K562 (cell line): ENCODE measurements around the gene UBE2L3. TPM values are rescaled to one million over a fixed set of nuclear protein-coding genes. Genes with fewer than 3 reads are reported as not detected.
A peak's percentile ranks its signal among the peaks of the same experiment; 100 is the strongest.

Experiments
- ATAC-seq: fragments of 200-7000 bp; cut with Tn5 transposase; 3 replicates; pipeline ENCODE4 v1.9.1; 2020; ENCODE audit warnings: moderate library complexity
- BruUV-seq: library from RNA; stranded (reverse); fragments of 400-500 nt; replicated peaks from 2 replicates; lab custom pipeline; 2021; lab: Mats Ljungman, UMichigan
- CTCF ChIA-PET: fragments of 300-600 bp; formaldehyde crosslinking; extraction: SDS; loops from one replicate; lab custom pipeline; 2021; ENCODE audit warnings: low intra/inter-chr PET ratio; lab: Yijun Ruan, JAX
- POLR2A ChIA-PET: fragments of 300-600, 350-650 bp; sonication (Branson Sonifier 250); formaldehyde crosslinking; extraction: SDS; loops from one replicate; lab custom pipeline; 2021; ENCODE audit warnings: antibody characterized with exemption, inconsistent platforms; lab: Yijun Ruan, JAX
- DNase-seq, 4 experiments: peaks; one replicate each; pipeline versions ENCODE4 v3.0.0 to v3.0.0-alpha.2; 2011 to 2018; ENCODE audit warnings: low spot score in 3 of 4, mixed read lengths in 3 of 4; ENCODE audit errors: extremely low read depth in 1 of 4
- FAIRE-seq: peaks from 2 replicates; lab custom pipeline; 2011; peaks lifted over from hg19 to GRCh38; lab: Jason Lieb, UNC
- H2AFZ ChIP-seq: 2 replicates; pipeline ENCODE4 v1.6.0; 2011; ENCODE audit warnings: low read depth, low read length, control low read depth, inconsistent platforms
- H3K27ac ChIP-seq: fragments of 200-600 bp; 3 replicates; pipeline ENCODE4 v1.8.0; 2011; ENCODE audit warnings: low read depth, mild to moderate bottlenecking, control low read depth, inconsistent platforms, low read length, moderate library complexity, mixed read lengths; ENCODE audit errors: extremely low read depth
- H3K27me3 ChIP-seq, 2 experiments: fragments of 300-600 bp in 1 of 2; 2 replicates in 1 of 2; 3 replicates in 1 of 2; pipeline versions ENCODE4 v1.6.0 to v1.8.0; 2011; ENCODE audit warnings: inconsistent platforms in 2 of 2, low read length in 2 of 2, mild to moderate bottlenecking in 1 of 2, mixed read lengths in 1 of 2, moderate library complexity in 1 of 2; ENCODE audit not compliant: control insufficient read depth in 2 of 2, insufficient read depth in 2 of 2
- H3K36me3 ChIP-seq: fragments of 300-600 bp; 3 replicates; pipeline ENCODE4 v1.8.0; 2011; ENCODE audit warnings: mild to moderate bottlenecking, low read length, inconsistent platforms; ENCODE audit not compliant: control insufficient read depth, insufficient read depth
- H3K4me1 ChIP-seq, 2 experiments: fragments of 200-600 bp in 1 of 2; replicated peaks in 1 of 2; 2 replicates in 1 of 2; 3 replicates in 1 of 2; pipeline versions ENCODE4 v1.5.1 to v1.8.0; 2011; ENCODE audit warnings: inconsistent platforms in 2 of 2, low read length in 2 of 2, mild to moderate bottlenecking in 1 of 2, mixed read lengths in 1 of 2, moderate library complexity in 1 of 2; ENCODE audit not compliant: control insufficient read depth in 2 of 2, insufficient read depth in 2 of 2
- H3K4me2 ChIP-seq: 2 replicates; pipeline ENCODE4 v1.6.1; 2011; ENCODE audit warnings: low read length, control low read depth, inconsistent platforms, mixed read lengths; ENCODE audit not compliant: insufficient read depth
- H3K4me3 ChIP-seq: fragments of 200-600 bp; sonication (generic), shearing (Covaris generic); 2 replicates; pipeline ENCODE4 v1.5.1; 2016; ENCODE audit warnings: control low read depth, inconsistent platforms
- H3K79me2 ChIP-seq: fragments of 200-600 bp; 3 replicates; pipeline ENCODE4 v1.8.0; 2011; ENCODE audit warnings: low read length, inconsistent platforms; ENCODE audit not compliant: control insufficient read depth, insufficient read depth
- H3K9ac ChIP-seq, 2 experiments: 2 replicates each; pipeline versions ENCODE4 v1.6.0 to v1.6.1; 2011; ENCODE audit warnings: low read depth in 2 of 2, low read length in 2 of 2, control low read depth in 1 of 2, inconsistent platforms in 1 of 2, mild to moderate bottlenecking in 1 of 2, mixed read lengths in 1 of 2; ENCODE audit not compliant: insufficient read depth in 1 of 2
- H3K9me1 ChIP-seq: one replicate; pipeline ENCODE4 v1.6.0; 2011; ENCODE audit warnings: inconsistent platforms, mild to moderate bottlenecking, low read length, moderate library complexity; ENCODE audit not compliant: control insufficient read depth, insufficient read depth
- H3K9me3 ChIP-seq: replicated peaks from 2 replicates; pipeline ENCODE4 v1.5.1; 2011; ENCODE audit warnings: low read depth, low read length, inconsistent platforms; ENCODE audit not compliant: control insufficient read depth, insufficient read depth
- H4K20me1 ChIP-seq: replicated peaks from 2 replicates; pipeline ENCODE4 v1.6.1; 2011; ENCODE audit warnings: low read length, inconsistent platforms, mixed read lengths; ENCODE audit not compliant: control insufficient read depth, insufficient read depth
- BHLHE40 ChIP-seq: IDR thresholded peaks from 2 replicates; pipeline ENCODE4 v1.6.1; 2011; ENCODE audit warnings: low read length, improper control_type of control experiment
- CHD2 ChIP-seq: IDR thresholded peaks from 2 replicates; pipeline ENCODE4 v1.6.1; 2011; ENCODE audit warnings: low read depth, low read length
- CTCF ChIP-seq, 3 experiments: IDR thresholded peaks in 2 of 3; conservative IDR thresholded peaks in 1 of 3; 2 replicates each; pipeline ENCODE4 v1.5.1; 2011 to 2012; ENCODE audit warnings: low read length in 3 of 3, mild to moderate bottlenecking in 3 of 3, control low read depth in 2 of 3, improper control_type of control experiment in 1 of 3, inconsistent platforms in 1 of 3, low read depth in 1 of 3, mixed read lengths in 1 of 3, moderate library complexity in 1 of 3; ENCODE audit not compliant: insufficient read depth in 2 of 3
- EP300 ChIP-seq: IDR thresholded peaks from 2 replicates; pipeline ENCODE4 v1.6.1; 2012; ENCODE audit warnings: low read length, improper control_type of control experiment
- GTF2F1 ChIP-seq: IDR thresholded peaks from 2 replicates; pipeline ENCODE4 v1.6.1; 2011; ENCODE audit warnings: low read depth, low read length, improper control_type of control experiment
- JUND ChIP-seq, 2 experiments: IDR thresholded peaks; 2 replicates in 1 of 2; 3 replicates in 1 of 2; pipeline ENCODE4 v1.6.1; 2011; ENCODE audit warnings: borderline replicate concordance in 2 of 2, low read depth in 2 of 2, low read length in 2 of 2, improper control_type of control experiment in 1 of 2, missing biosample characterization in 1 of 2, missing genetic modification characterization in 1 of 2, missing genetic modification reagents in 1 of 2
- MLX ChIP-seq, 2 experiments: fragments of 450-650 bp in 1 of 2; sonication (generic) in 1 of 2; formaldehyde crosslinking; conservative IDR thresholded peaks; 2 replicates each; pipeline versions ENCODE4 v1.4.0 to v1.8.1; 2020 to 2022; ENCODE audit warnings: mild to moderate bottlenecking in 1 of 2, missing genetic modification reagents in 1 of 2
- MXI1 ChIP-seq: IDR thresholded peaks from 2 replicates; pipeline ENCODE4 v1.6.1; 2011; ENCODE audit warnings: low read depth, mild to moderate bottlenecking, improper control_type of control experiment, low read length
- POLR2AphosphoS2 ChIP-seq: IDR thresholded peaks from 2 replicates; pipeline ENCODE4 v1.6.1; 2012; ENCODE audit warnings: low read length, improper control_type of control experiment
- RCOR1 ChIP-seq, 2 experiments: IDR thresholded peaks; 2 replicates each; pipeline ENCODE4 v1.6.1; 2012; ENCODE audit warnings: low read depth in 2 of 2, low read length in 2 of 2, borderline replicate concordance in 1 of 2, improper control_type of control experiment in 1 of 2
- SREBF1 ChIP-seq: fragments of 150-350 bp; IDR thresholded peaks from 2 replicates; pipeline ENCODE4 v1.6.1; 2014; ENCODE audit warnings: antibody characterized with exemption, low read depth, low read length, borderline replicate concordance
- STAT6 ChIP-seq: sonication (generic); formaldehyde crosslinking; IDR thresholded peaks from 2 replicates; pipeline ENCODE4 v1.8.1; 2023; ENCODE audit warnings: mild to moderate bottlenecking, missing genetic modification reagents
- TBL1XR1 ChIP-seq, 2 experiments: IDR thresholded peaks; 2 replicates each; pipeline ENCODE4 v1.6.1; 2012; ENCODE audit warnings: improper control_type of control experiment in 2 of 2, low read length in 2 of 2, mild to moderate bottlenecking in 1 of 2
- WGBS: fragments of 100-300 bp; shearing (Covaris generic); methylation state at CpG from one replicate; pipeline ENCODE4 v1.1.6; 2016; ENCODE audit warnings: low coverage, mixed read lengths; ENCODE audit not compliant: insufficient coverage; ENCODE audit errors: missing lambda C conversion rate; 5-methylcytosine and 5-hydroxymethylcytosine counted together
- in situ Hi-C: fragments of 300-500 bp; cut with MboI; formaldehyde crosslinking; loops from 4 replicates; pipeline ENCODE4 v1.15.0; 2018; ENCODE audit warnings: inconsistent platforms, mixed read lengths
- intact Hi-C: fragments of 100-400 bp; cut with micrococcal nuclease; formaldehyde crosslinking; loops from 2 replicates; pipeline ENCODE4 v1.14.2; 2022
- polyA plus RNA-seq, 8 experiments: library from polyadenylated mRNA; depleted of rRNA in 4 of 8; stranded (reverse) in 5 of 8; unstranded in 3 of 8; fragments of >200 nt; fragmentation: Nextera tagmentation in 2 of 8; fragmentation: Illumina TruSeq in 1 of 8; extraction: Ambion mirVana in 2 of 8; extraction: Trizol in 1 of 8; gene quantifications; 2 replicates each; pipeline versions ENCODE4 v1.2.1 to v1.2.3, GENCODE V29; 2011 to 2014; ENCODE audit warnings: inconsistent platforms in 1 of 8, missing spikeins in 1 of 8
- total RNA-seq, 7 experiments: library from RNA; depleted of rRNA in 6 of 7; stranded (reverse); fragments of >200 nt in 6 of 7; fragmentation: Illumina TruSeq in 2 of 7; extraction: Trizol in 2 of 7; gene quantifications; 2 replicates each; pipeline versions ENCODE4 v1.2.1 to v1.2.3, GENCODE V29; 2011 to 2021; ENCODE audit warnings: low replicate concordance in 1 of 7

Gene UBE2L3
- total and polyA plus RNA-seq, 9 of the 15 experiments (the other 6 are each of a cell fraction or from before 2014, with no cell fraction given): 215 to 625 (median 285) TPM

GRCh38 chr22:21628386-21629254 is 61.1 kb downstream of the UBE2L3 start:
- H3K9ac ChIP-seq: peak overlapping the region; percentile 93 to 95
- intact Hi-C loops (no loop called here), in situ Hi-C loops (loop anchor here (25.0 kb wide), 1 partner anchor 491 kb away; no protein-coding TSS in a partner anchor)
- peaks cover 61 to 85% of the 10 kb centered on the region in 2 experiments for H3K4me1 ChIP-seq
- H3K9me3 ChIP-seq: no peaks in the 10 kb centered on the region
- H4K20me1 ChIP-seq: peaks cover 35% of the 10 kb centered on the region
- ATAC-seq: peak; percentile 3
- peaks cover 31% of the 10 kb centered on the region for H3K9me1 ChIP-seq
- peak overlapping the region; percentile 88 for H2AFZ ChIP-seq
- peak overlapping the region; percentile 92 for H3K4me2 ChIP-seq
- BruUV-seq: no TSS peak
- ChIA-PET CTCF (interaction anchor here (0.6 to 5.9 kb wide), 4 partner anchors 14 to 28 kb away, joined by 3 to 99 read pairs (median 4); partner anchors contain the start of gene SDF2L1), POLR2A (interaction anchor here (0.6 to 76.8 kb wide), 24 partner anchors 9 to 1642 kb away, joined by 3 to 4622 read pairs (median 3); partner anchors contain the start of genes CCDC116, PPIL2, SDF2L1 and THAP7)
- no peak for FAIRE-seq
- peak overlapping the region; percentile 89 for H3K27ac ChIP-seq
- no peaks in the 10 kb centered on the region for H3K27me3 ChIP-seq
- peaks cover 72% of the 10 kb centered on the region for H3K79me2 ChIP-seq
- DNase-seq: peak; percentile 83 to 99 (median 94)
- 4% methylated on average over 74 of the region's 74 CpGs for WGBS
- H3K36me3 ChIP-seq: peaks cover 56% of the 10 kb centered on the region
- peak overlapping the region; percentile 59 for H3K4me3 ChIP-seq
- peak; percentile 99 for TF ChIP-seq STAT6 (CRISPR knock-in tag)
- TF ChIP-seq BHLHE40: peak; percentile 62
- peak; percentile 6; the same call in 1 of the 2 replicates for TF ChIP-seq JUND (IDR thresholded peaks at IDR 0.05; ENCODE audit: borderline replicate concordance, low read depth, low read length)
- no peak for TF ChIP-seq JUND (tag; IDR thresholded peaks at IDR 0.05; ENCODE audit: borderline replicate concordance, low read depth, low read length)
- TF ChIP-seq CHD2: peak; percentile 55; the same call in 1 of the 2 replicates
- TF ChIP-seq CTCF (IDR thresholded peaks at IDR 0.05 in 2 of 3, conservative IDR thresholded peaks at IDR 0.05 in 1 of 3; ENCODE audit: insufficient read depth in 2 of 3, low read depth in 1 of 3, low read length in 3 of 3): peak in 1 of 3 experiments; percentile 47; a peak in 2 of 6 replicates
- 0 out of 2 replicates have a peak, but pooled peaks have one; percentile 17 for TF ChIP-seq EP300
- peak; percentile 8; the same call in 1 of the 2 replicates for TF ChIP-seq MXI1
- TF ChIP-seq RCOR1 (IDR thresholded peaks at IDR 0.05; ENCODE audit: borderline replicate concordance in 1 of 2, low read depth in 2 of 2, low read length in 2 of 2): peak in 1 of 2 experiments; percentile 32; a peak in 2 of 4 replicates
- TF ChIP-seq TBL1XR1 (IDR thresholded peaks at IDR 0.05; ENCODE audit: low read length in 2 of 2): peak in 1 of 2 experiments; percentile 58; a peak in 2 of 4 replicates
- TF ChIP-seq SREBF1: no peak
- peak; percentile 81 for TF ChIP-seq POLR2AphosphoS2
- TF ChIP-seq GTF2F1: peak; percentile 60; the same call in 1 of the 2 replicates
- TF ChIP-seq MLX (CRISPR knock-in tag; conservative IDR thresholded peaks at IDR 0.05): peak in 1 of 2 experiments; percentile 69; a peak in 2 of 4 replicates
